NT2/D1 (cell line): ENCODE results near the gene PKP1.
"Not testable (repeated sequence)": the region's sequence is repeated elsewhere in the genome, so short reads cannot be mapped to it uniquely, and the experiment has no call there.

Experiments
- DNase-seq: peaks from one replicate; pipeline ENCODE4 v3.0.0-alpha.2; 2011; ENCODE audit warnings: low read depth, low spot score
- H3K27me3 ChIP-seq: 2 replicates; pipeline ENCODE4 v1.6.0; 2011; ENCODE audit warnings: mild to moderate bottlenecking; ENCODE audit not compliant: insufficient read length, insufficient read depth
- H3K36me3 ChIP-seq: 2 replicates; pipeline ENCODE4 v1.6.1; 2011; ENCODE audit warnings: mild to moderate bottlenecking, low read length, mixed read lengths; ENCODE audit not compliant: insufficient read depth, insufficient read length
- H3K4me1 ChIP-seq: 2 replicates; pipeline ENCODE4 v1.5.1; 2011; ENCODE audit not compliant: insufficient read depth, insufficient read length
- H3K4me3 ChIP-seq: 2 replicates; pipeline ENCODE4 v1.5.1; 2011; ENCODE audit warnings: low read depth; ENCODE audit not compliant: insufficient read length
- H3K9ac ChIP-seq: 2 replicates; pipeline ENCODE4 v1.6.0; 2011; ENCODE audit warnings: low read depth; ENCODE audit not compliant: insufficient read length
- H3K9me3 ChIP-seq: 2 replicates; pipeline ENCODE4 v1.5.1; 2011; ENCODE audit warnings: mild to moderate bottlenecking, low read length; ENCODE audit not compliant: insufficient read depth
- SUZ12 ChIP-seq: IDR thresholded peaks from 2 replicates; pipeline ENCODE4 v1.6.1; 2011; ENCODE audit not compliant: insufficient read length, insufficient read depth; ENCODE audit errors: extremely low read depth
- YY1 ChIP-seq: IDR thresholded peaks from 2 replicates; pipeline ENCODE4 v1.6.1; 2011; ENCODE audit not compliant: insufficient read length, insufficient read depth
- ZNF274 ChIP-seq: IDR thresholded peaks from 2 replicates; pipeline ENCODE4 v1.6.1; 2011; ENCODE audit warnings: mild to moderate bottlenecking, low read depth, low read length

PKP1 gene, protein sequence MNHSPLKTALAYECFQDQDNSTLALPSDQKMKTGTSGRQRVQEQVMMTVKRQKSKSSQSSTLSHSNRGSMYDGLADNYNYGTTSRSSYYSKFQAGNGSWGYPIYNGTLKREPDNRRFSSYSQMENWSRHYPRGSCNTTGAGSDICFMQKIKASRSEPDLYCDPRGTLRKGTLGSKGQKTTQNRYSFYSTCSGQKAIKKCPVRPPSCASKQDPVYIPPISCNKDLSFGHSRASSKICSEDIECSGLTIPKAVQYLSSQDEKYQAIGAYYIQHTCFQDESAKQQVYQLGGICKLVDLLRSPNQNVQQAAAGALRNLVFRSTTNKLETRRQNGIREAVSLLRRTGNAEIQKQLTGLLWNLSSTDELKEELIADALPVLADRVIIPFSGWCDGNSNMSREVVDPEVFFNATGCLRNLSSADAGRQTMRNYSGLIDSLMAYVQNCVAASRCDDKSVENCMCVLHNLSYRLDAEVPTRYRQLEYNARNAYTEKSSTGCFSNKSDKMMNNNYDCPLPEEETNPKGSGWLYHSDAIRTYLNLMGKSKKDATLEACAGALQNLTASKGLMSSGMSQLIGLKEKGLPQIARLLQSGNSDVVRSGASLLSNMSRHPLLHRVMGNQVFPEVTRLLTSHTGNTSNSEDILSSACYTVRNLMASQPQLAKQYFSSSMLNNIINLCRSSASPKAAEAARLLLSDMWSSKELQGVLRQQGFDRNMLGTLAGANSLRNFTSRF

DNA sequence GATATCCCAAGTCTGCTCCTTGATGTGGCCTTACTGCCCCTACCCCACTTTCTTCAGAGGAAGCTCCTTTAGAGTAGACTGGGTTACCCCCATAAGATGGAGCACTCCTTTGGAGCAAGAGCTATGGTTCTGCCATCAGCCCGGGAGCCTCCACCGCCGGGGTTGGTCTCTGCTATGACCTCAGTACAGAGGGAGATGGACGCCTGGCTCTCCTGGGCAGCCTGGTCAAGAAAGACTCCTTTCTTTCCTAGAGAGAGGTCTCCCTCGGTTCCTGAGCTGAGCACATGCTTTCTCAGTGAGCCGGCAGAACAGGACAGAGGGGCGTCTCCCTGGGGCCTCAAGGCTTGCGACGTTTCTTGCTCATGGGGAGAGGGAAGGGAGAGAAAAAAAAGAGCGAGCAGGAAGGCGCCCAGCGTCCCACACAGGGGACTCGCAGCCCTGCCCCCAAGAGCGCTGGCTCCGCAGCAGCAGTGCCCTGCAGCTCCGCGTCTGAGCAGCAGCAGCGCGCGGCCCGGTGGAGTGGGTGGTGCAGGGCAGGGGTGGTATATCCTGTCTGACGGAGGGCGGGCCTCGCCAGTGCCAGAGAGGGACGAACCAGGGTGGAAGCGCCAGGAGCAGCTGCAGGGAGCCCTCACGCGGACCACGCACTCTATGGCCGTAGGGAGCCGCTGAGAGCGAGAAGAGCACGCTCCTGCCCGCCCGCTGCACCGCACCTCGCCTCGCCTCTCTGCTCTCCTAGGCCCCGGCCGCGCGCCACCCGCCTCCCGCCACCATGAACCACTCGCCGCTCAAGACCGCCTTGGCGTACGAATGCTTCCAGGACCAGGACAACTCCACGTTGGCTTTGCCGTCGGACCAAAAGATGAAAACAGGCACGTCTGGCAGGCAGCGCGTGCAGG, at the start of gene PKP1:
Gene PKP1 (plus strand): TSS at position 576 of the 899 bp plus-strand sequence. CDS start 197 bp downstream, at position 773.
- Histone ChIP-seq H3K36me3 (no peaks in the 10 kb centered on the region), H3K27me3 (no peaks in the 10 kb centered on the region), H3K9ac (no peak within 1 kb of the TSS), H3K4me1 (peaks cover 14% of the 10 kb centered on the region), H3K9me3 (no peaks in the 10 kb centered on the region), H3K4me3 (no peak within 1 kb of the TSS)
- TF ChIP-seq ZNF274 (no peak), YY1 (no peak), SUZ12 (no peak)
- DNase-seq, result no peak

DNA sequence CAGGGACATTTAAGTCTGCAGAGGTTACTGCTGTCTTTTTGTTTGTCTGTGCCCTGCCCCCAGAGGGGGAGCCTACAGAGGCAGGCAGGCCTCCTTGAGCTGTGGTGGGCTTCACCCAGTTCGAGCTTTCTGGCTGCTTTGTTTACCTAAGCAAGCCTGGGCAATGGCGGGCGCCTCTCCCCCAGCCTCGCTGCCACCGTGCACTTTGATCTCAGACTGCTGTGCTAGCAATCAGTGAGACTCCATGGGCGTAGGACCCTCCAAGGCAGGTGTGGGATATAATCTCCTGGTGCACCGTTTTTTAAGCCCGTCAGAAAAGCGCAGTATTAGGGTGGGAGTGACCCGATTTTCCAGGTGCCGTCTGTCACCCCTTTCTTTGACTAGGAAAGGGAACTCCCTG, 43.7 kb upstream of the PKP1 start:
- not testable (repeated sequence) for H3K4me3 ChIP-seq, H3K36me3 ChIP-seq, H3K9ac ChIP-seq, H3K27me3 ChIP-seq, DNase-seq, H3K4me1 ChIP-seq, H3K9me3 ChIP-seq

DNA sequence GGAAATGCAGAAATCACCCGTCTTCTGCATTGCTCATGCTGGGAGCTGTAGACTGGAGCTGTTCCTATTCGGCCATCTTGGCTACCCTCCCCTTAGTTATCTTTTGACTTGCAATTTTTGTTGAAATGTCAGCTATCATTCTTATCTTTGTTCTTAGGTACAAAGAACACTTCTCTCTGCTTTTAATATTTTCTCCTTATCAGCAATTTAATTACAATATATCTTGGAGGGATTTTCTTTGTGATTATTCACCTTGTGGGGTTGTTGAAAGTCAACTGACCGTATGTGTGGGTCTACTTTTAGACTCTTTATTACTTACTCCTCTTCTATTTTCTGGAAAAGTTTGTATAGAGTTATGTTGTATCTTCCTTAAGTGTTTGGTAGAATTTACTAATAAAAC, 43.1 kb upstream of the PKP1 start:
- TF ChIP-seq SUZ12 (no peak), YY1 (no peak), ZNF274 (no peak)

DNA sequence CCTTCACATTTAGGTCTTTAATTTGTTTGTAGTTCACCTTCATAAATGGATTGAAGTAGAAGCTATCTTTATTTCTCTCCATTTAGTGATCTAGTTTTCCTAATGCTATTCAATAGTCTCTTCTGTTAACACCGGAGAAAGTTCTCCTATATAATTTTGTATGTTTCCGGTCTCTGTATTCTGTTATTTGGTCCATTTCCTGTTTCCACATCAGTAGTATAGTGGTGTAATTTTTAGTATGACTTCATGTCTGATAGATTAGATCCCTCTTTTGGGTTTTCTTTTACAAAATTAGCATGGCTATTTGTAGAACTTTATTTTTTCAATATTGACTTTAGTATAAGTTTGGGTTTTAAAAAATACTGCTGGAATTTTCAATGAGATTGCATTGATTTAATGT, 41.6 kb upstream of the PKP1 start:
- H3K36me3 ChIP-seq, result no peaks in the 10 kb centered on the region
- no peak overlapping the region for H3K9ac ChIP-seq
- TF ChIP-seq SUZ12, result no peak
- no peaks in the 10 kb centered on the region for H3K4me1 ChIP-seq
- peaks cover 9% of the 10 kb centered on the region; the same call in 1 of the 2 replicates for H3K9me3 ChIP-seq
- no peak for DNase-seq
- no peak overlapping the region for H3K4me3 ChIP-seq
- H3K27me3 ChIP-seq, result no peaks in the 10 kb centered on the region

More for the DNA sequence above, 43.1 kb upstream of the PKP1 start:
- no peak for DNase-seq
- H3K36me3 ChIP-seq, result no peaks in the 10 kb centered on the region
- peaks cover 9% of the 10 kb centered on the region; the same call in 1 of the 2 replicates for H3K9me3 ChIP-seq
- H3K4me1 ChIP-seq, result no peaks in the 10 kb centered on the region
- no peak overlapping the region for H3K9ac ChIP-seq
- no peaks in the 10 kb centered on the region for H3K27me3 ChIP-seq
- no peak overlapping the region for H3K4me3 ChIP-seq

DNA sequence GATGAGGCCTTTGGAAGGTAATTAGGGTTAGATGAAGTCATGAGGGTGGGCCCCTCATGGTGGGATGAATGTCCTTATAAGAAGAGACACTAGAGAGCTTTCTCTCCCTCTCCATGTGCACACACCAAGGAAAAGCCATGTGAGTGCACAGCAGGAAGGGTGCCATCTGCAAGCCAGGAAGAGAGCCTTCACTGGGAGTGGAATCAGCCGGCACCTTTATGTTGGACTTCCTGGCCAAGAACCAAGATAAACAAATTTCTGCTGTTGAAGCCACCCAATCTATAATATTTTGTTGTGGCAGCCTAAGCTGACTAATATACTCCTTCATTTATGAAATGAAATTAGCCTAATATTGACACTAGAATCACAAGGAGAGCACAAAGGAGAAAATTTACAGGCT, 38.2 kb upstream of the PKP1 start:
- Histone ChIP-seq H3K27me3 (no peaks in the 10 kb centered on the region), H3K4me1 (no peaks in the 10 kb centered on the region), H3K9me3 (peaks cover 3% of the 10 kb centered on the region; the same call in 1 of the 2 replicates), H3K9ac (no peak overlapping the region), H3K4me3 (no peak overlapping the region), H3K36me3 (no peaks in the 10 kb centered on the region)
- no peak for DNase-seq
- no peak for TF ChIP-seq ZNF274
- no peak for TF ChIP-seq YY1
- TF ChIP-seq SUZ12, result no peak

DNA sequence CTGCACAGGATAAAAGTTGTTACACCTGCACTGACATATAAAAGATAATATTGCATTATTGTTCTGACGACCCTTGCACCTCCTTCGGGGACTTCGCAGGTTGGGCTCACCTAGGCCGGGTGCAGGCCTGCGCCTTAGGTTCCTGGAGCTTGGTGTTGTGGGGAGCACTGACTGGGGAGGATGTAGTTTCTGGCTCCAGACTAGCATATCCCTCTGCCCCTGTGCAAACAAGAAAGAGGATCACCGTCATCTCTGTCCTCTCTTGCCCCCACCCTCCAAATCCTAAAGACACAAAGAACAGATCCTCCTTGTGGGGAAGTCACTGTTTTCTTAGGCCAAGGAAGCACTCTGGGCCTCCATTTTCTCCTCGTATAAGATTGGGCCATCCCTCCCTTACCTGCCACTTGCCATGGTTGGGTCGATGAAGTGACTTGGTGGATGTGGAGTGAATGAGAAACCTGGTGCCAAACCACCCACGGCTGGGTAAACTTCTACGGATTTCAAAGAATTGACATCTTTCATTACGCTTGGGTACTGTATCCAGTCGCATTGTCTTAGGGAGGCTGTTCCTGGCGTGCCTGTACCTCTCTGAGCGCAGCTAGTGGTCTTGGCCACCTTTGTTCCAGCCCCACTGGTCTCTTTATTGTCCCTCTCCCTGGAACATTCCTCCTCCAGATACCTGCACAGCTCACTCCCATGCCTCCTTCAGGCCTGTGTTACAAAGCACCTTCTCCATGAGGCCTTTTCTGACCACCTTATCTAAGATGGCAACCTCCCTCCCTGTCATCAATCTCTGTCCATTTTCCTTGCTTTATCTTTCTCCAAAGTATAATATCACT, 34.4 kb upstream of the PKP1 start:
- no peak overlapping the region for H3K9ac ChIP-seq
- H3K4me1 ChIP-seq, result peaks cover 2% of the 10 kb centered on the region
- no peaks in the 10 kb centered on the region for H3K36me3 ChIP-seq
- no peak for DNase-seq
- H3K4me3 ChIP-seq, result no peak overlapping the region
- no peaks in the 10 kb centered on the region for H3K9me3 ChIP-seq
- no peak for TF ChIP-seq ZNF274
- no peak for TF ChIP-seq SUZ12
- TF ChIP-seq YY1, result no peak
- peaks cover 3% of the 10 kb centered on the region for H3K27me3 ChIP-seq
